ENCODE results near the gene UMODL1.

UMODL1 gene

GRCh38 chr21:42039911-42040351 lies 31.2 kb upstream of the UMODL1 start:
- no peaks in the 10 kb centered on the region for H3K27me3 ChIP-seq (ENCODE audit: insufficient read depth, low read length)
- peaks cover 27% of the 10 kb centered on the region for H3K4me1 ChIP-seq (ENCODE audit: control insufficient read depth, insufficient read depth, low read length, unreplicated experiment)
- no peaks in the 10 kb centered on the region for H3K36me3 ChIP-seq (ENCODE audit: insufficient read depth, low read length)
- peak overlapping the region; percentile 93 for H3K27ac ChIP-seq (ENCODE audit: low read depth, low read length)
- H3K79me2 ChIP-seq (ENCODE audit: control insufficient read depth, insufficient read depth, low read length, unreplicated experiment): no peaks in the 10 kb centered on the region
- peak overlapping the region; percentile 8; the same call in 1 of the 2 replicates for H3K4me3 ChIP-seq (ENCODE audit: low read depth, low read length)
- peak overlapping the region; percentile 26 for H2AFZ ChIP-seq (ENCODE audit: low read length, unreplicated experiment)

DNA sequence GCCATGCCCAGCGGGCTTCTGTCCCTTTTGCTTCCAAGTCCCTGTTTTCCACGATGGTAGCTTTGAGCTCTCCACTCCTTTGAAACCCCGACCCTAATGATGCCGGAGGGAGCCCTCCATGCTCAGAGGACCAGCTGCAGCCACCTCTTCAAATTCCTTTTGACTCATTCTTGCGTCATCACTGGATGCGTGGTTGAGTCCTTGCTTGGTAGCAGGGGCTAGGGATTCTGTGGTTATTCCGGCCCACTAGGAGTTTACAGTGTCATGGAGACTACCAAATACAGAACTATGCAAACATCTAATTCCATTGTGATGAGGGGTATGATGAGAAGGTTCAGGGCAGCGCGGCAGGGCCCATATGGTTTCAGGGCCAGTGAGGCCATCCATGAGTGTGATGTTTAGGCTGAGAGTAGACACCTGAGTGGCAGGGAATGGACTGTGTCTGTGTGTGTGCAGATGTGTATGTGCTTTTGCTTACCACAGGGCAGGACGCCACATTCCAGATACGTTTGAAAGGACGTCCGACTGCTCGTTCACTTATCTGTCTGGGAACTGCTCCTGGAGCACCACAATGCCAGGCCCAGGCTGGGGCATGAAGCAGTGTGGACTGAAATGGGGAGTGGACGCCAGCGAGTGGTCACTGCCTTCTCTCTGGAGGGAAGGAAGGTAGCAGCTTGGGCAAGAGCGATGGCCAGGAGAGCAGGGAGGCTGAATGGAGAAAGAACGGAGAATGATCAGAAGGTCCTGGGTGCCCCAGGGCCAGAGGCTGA lies 30.5 kb upstream of the UMODL1 start:
- Histone ChIP-seq H3K27ac (ENCODE audit: low read depth, low read length) (peak overlapping the region; percentile 93), H3K36me3 (ENCODE audit: insufficient read depth, low read length) (no peaks in the 10 kb centered on the region), H3K4me1 (ENCODE audit: control insufficient read depth, insufficient read depth, low read length, unreplicated experiment) (peaks cover 27% of the 10 kb centered on the region), H3K4me3 (ENCODE audit: low read depth, low read length) (peak overlapping the region; percentile 8; the same call in 1 of the 2 replicates), H3K79me2 (ENCODE audit: control insufficient read depth, insufficient read depth, low read length, unreplicated experiment) (no peaks in the 10 kb centered on the region), H2AFZ (ENCODE audit: low read length, unreplicated experiment) (peak overlapping the region; percentile 26), H3K27me3 (ENCODE audit: insufficient read depth, low read length) (no peaks in the 10 kb centered on the region)

DNA sequence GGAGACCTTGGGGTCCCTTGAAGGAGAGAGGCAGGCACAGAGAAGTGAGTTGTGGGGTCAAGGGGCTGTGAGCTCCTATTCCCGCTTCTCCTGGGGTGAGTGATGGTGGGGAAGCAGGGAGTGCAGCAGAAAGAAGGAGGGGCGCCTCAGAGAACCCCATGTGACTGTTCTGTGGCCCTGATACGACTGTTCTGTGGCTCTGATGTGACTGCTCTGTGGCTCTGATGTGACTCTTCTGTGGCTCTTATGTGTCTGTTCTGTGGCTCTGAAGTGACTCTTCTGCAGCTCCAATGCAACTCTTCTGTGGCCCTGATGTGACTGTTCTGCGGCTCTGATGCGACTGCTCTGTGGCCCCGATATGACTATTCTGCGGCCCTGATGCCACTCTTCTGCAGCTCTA lies 29.9 kb upstream of the UMODL1 start:
- no peaks in the 10 kb centered on the region for H3K27me3 ChIP-seq (ENCODE audit: insufficient read depth, low read length)
- no peak overlapping the region for H2AFZ ChIP-seq (ENCODE audit: low read length, unreplicated experiment)
- H3K27ac ChIP-seq (ENCODE audit: low read depth, low read length): peak overlapping the region; percentile 93
- peaks cover 27% of the 10 kb centered on the region for H3K4me1 ChIP-seq (ENCODE audit: control insufficient read depth, insufficient read depth, low read length, unreplicated experiment)
- H3K36me3 ChIP-seq (ENCODE audit: insufficient read depth, low read length): no peaks in the 10 kb centered on the region
- H3K79me2 ChIP-seq (ENCODE audit: control insufficient read depth, insufficient read depth, low read length, unreplicated experiment): no peaks in the 10 kb centered on the region
- H3K4me3 ChIP-seq (ENCODE audit: low read depth, low read length): no peak overlapping the region

GRCh38 chr21:42041711-42042110 lies 29.4 kb upstream of the UMODL1 start:
- H3K4me1 ChIP-seq (ENCODE audit: control insufficient read depth, insufficient read depth, low read length, unreplicated experiment): peaks cover 27% of the 10 kb centered on the region
- H3K36me3 ChIP-seq (ENCODE audit: insufficient read depth, low read length): no peaks in the 10 kb centered on the region
- H3K27ac ChIP-seq (ENCODE audit: low read depth, low read length): no peak overlapping the region

DNA sequence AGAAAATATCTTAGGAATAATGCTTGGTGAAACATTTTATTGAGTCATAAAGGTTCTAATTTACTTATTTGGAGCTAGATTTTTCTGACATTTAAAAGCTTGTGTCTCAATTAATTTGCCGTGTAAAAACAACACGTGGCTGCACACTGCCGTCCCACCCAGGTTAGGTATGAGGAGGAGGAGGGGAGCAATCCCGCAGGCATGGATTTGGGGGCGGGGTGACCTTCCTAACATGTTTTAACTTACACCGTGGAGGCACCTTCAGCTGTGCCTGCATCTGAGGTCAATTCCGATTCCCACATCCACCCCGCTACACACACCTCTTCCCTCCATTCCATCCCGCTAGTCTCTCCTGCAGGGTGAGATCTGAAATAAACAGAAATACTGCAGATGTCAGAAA lies 28.5 kb upstream of the UMODL1 start:
- Histone ChIP-seq H3K36me3 (ENCODE audit: insufficient read depth, low read length) (no peaks in the 10 kb centered on the region), H2AFZ (ENCODE audit: low read length, unreplicated experiment) (no peak overlapping the region), H3K27ac (ENCODE audit: low read depth, low read length) (no peak overlapping the region), H3K27me3 (ENCODE audit: insufficient read depth, low read length) (no peaks in the 10 kb centered on the region), H3K79me2 (ENCODE audit: control insufficient read depth, insufficient read depth, low read length, unreplicated experiment) (no peaks in the 10 kb centered on the region), H3K4me1 (ENCODE audit: control insufficient read depth, insufficient read depth, low read length, unreplicated experiment) (peaks cover 27% of the 10 kb centered on the region), H3K4me3 (ENCODE audit: low read depth, low read length) (no peak overlapping the region)

More at GRCh38 chr21:42041711-42042110, 29.4 kb upstream of the UMODL1 start:
- no peaks in the 10 kb centered on the region for H3K79me2 ChIP-seq (ENCODE audit: control insufficient read depth, insufficient read depth, low read length, unreplicated experiment)
- no peak overlapping the region for H2AFZ ChIP-seq (ENCODE audit: low read length, unreplicated experiment)
- H3K27me3 ChIP-seq (ENCODE audit: insufficient read depth, low read length): no peaks in the 10 kb centered on the region
- no peak overlapping the region for H3K4me3 ChIP-seq (ENCODE audit: low read depth, low read length)

GRCh38 chr21:42043201-42043895 lies 27.8 kb upstream of the UMODL1 start:
- Histone ChIP-seq H3K4me1 (ENCODE audit: control insufficient read depth, insufficient read depth, low read length, unreplicated experiment) (peaks cover 28% of the 10 kb centered on the region), H3K79me2 (ENCODE audit: control insufficient read depth, insufficient read depth, low read length, unreplicated experiment) (no peaks in the 10 kb centered on the region), H2AFZ (ENCODE audit: low read length, unreplicated experiment) (no peak overlapping the region), H3K27me3 (ENCODE audit: insufficient read depth, low read length) (no peaks in the 10 kb centered on the region), H3K27ac (ENCODE audit: low read depth, low read length) (no peak overlapping the region), H3K4me3 (ENCODE audit: low read depth, low read length) (no peak overlapping the region), H3K36me3 (ENCODE audit: insufficient read depth, low read length) (no peaks in the 10 kb centered on the region)

GRCh38 chr21:42043961-42044360 lies 27.2 kb upstream of the UMODL1 start:
- Histone ChIP-seq H3K79me2 (ENCODE audit: control insufficient read depth, insufficient read depth, low read length, unreplicated experiment) (no peaks in the 10 kb centered on the region), H2AFZ (ENCODE audit: low read length, unreplicated experiment) (no peak overlapping the region), H3K27ac (ENCODE audit: low read depth, low read length) (no peak overlapping the region), H3K4me1 (ENCODE audit: control insufficient read depth, insufficient read depth, low read length, unreplicated experiment) (peaks cover 30% of the 10 kb centered on the region), H3K27me3 (ENCODE audit: insufficient read depth, low read length) (no peaks in the 10 kb centered on the region), H3K4me3 (ENCODE audit: low read depth, low read length) (no peak overlapping the region), H3K36me3 (ENCODE audit: insufficient read depth, low read length) (no peaks in the 10 kb centered on the region)

DNA sequence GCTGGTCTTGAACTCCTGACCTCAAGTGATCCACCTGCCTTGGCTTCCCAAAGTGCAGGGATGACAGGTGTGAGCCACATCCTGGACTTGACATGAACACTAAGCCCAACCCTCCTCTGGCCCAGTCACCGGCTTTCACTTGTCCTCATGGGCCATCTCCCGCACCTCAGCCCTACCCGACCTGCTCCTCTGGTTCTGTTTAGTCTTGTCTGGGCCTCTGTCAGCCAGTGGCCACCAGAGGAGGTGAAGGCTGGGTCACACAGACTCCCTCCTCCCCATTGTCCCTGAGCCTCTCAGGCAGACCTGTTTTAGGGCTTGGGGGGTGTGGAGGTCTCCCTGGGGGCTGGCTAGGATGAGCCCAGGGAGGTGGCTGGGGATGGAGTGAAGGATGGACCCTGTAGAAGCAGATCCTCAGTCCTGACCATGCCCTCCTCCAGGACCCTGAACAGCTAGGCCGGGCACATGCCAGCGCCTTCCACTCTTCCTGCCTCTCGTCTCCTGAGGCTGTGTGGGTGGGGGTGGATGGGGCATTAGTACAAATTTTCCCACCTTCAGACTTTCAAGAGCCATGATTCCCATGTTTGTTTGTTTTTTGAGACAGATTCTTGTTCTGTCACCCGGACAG lies 26.1 kb upstream of the UMODL1 start:
- H3K79me2 ChIP-seq (ENCODE audit: control insufficient read depth, insufficient read depth, low read length, unreplicated experiment): no peaks in the 10 kb centered on the region
- H3K36me3 ChIP-seq (ENCODE audit: insufficient read depth, low read length): no peaks in the 10 kb centered on the region
- H3K4me3 ChIP-seq (ENCODE audit: low read depth, low read length): no peak overlapping the region
- peaks cover 20% of the 10 kb centered on the region for H3K4me1 ChIP-seq (ENCODE audit: control insufficient read depth, insufficient read depth, low read length, unreplicated experiment)
- no peak overlapping the region for H3K27ac ChIP-seq (ENCODE audit: low read depth, low read length)
- H2AFZ ChIP-seq (ENCODE audit: low read length, unreplicated experiment): no peak overlapping the region
- H3K27me3 ChIP-seq (ENCODE audit: insufficient read depth, low read length): no peaks in the 10 kb centered on the region

GRCh38 chr21:42047821-42048613 lies 23.1 kb upstream of the UMODL1 start:
- peak overlapping the region; percentile 55 for H3K27ac ChIP-seq (ENCODE audit: low read depth, low read length)
- no peak overlapping the region for H3K4me3 ChIP-seq (ENCODE audit: low read depth, low read length)

More at GRCh38 chr21:42047821-42048613, 23.1 kb upstream of the UMODL1 start:
- H3K79me2 ChIP-seq (ENCODE audit: control insufficient read depth, insufficient read depth, low read length, unreplicated experiment): no peaks in the 10 kb centered on the region
- peaks cover 2% of the 10 kb centered on the region; the same call in 1 of the 2 replicates for H3K27me3 ChIP-seq (ENCODE audit: insufficient read depth, low read length)
- peaks cover 6% of the 10 kb centered on the region for H3K4me1 ChIP-seq (ENCODE audit: control insufficient read depth, insufficient read depth, low read length, unreplicated experiment)
- no peak overlapping the region for H2AFZ ChIP-seq (ENCODE audit: low read length, unreplicated experiment)
- H3K36me3 ChIP-seq (ENCODE audit: insufficient read depth, low read length): no peaks in the 10 kb centered on the region

Data from ACC112 (cell line).